ENCODE results near the gene DPYSL4. TPM values are rescaled to one million over a fixed set of nuclear protein-coding genes. Genes with fewer than 3 reads are reported as not detected.
A peak's percentile ranks its signal among the peaks of the same experiment; 100 is the strongest.

Gene DPYSL4
- total RNA-seq, 1 donor from 2014 or later = 26.1 TPM

GRCh38 chr10:132185601-132186487 is 904 bp upstream of the DPYSL4 start:
- Histone ChIP-seq H3K79me2 (ENCODE audit: insufficient read depth, low read length) (peaks cover 24% of the 10 kb centered on the region), H3K27ac (ENCODE audit: low read depth, low read length) (no peak overlapping the region), H3K4me1 (ENCODE audit: insufficient read depth, low read length) (peaks cover 14% of the 10 kb centered on the region), H2AFZ (ENCODE audit: low read depth, low read length) (peak overlapping the region; percentile 47), H3K9me3 (ENCODE audit: insufficient read depth, low read depth, low read length) (no peaks in the 10 kb centered on the region), H3K4me2 (ENCODE audit: low read length) (peak overlapping the region; percentile 81), H3K9ac (ENCODE audit: low read length) (no peak overlapping the region), H3K36me3 (ENCODE audit: insufficient read depth, low read length) (no peaks in the 10 kb centered on the region), H3K4me3 (ENCODE audit: insufficient read depth, low read depth, low read length) (peak overlapping the region; percentile 17), H3K27me3 (ENCODE audit: insufficient read depth, low read length) (peaks cover 31% of the 10 kb centered on the region), H4K20me1 (ENCODE audit: insufficient read depth, low read length) (peaks cover 33% of the 10 kb centered on the region)
- FAIRE-seq = no peak
- TF ChIP-seq EZH2 (IDR thresholded peaks at IDR 0.05; ENCODE audit: insufficient read depth, low read length) = peak; percentile 86
- TF ChIP-seq, protein P1, sequence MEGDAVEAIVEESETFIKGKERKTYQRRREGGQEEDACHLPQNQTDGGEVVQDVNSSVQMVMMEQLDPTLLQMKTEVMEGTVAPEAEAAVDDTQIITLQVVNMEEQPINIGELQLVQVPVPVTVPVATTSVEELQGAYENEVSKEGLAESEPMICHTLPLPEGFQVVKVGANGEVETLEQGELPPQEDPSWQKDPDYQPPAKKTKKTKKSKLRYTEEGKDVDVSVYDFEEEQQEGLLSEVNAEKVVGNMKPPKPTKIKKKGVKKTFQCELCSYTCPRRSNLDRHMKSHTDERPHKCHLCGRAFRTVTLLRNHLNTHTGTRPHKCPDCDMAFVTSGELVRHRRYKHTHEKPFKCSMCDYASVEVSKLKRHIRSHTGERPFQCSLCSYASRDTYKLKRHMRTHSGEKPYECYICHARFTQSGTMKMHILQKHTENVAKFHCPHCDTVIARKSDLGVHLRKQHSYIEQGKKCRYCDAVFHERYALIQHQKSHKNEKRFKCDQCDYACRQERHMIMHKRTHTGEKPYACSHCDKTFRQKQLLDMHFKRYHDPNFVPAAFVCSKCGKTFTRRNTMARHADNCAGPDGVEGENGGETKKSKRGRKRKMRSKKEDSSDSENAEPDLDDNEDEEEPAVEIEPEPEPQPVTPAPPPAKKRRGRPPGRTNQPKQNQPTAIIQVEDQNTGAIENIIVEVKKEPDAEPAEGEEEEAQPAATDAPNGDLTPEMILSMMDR (IDR thresholded peaks at IDR 0.05; ENCODE audit: insufficient read depth, low read depth, low read length) = no peak
- Mint-ChIP-seq H3K9me3 (ENCODE audit: unreplicated experiment) (no peaks in the 10 kb centered on the region), H3K27ac (ENCODE audit: unreplicated experiment) (no peak overlapping the region), H3K27me3 (ENCODE audit: low read depth, unreplicated experiment) (peaks cover 63% of the 10 kb centered on the region), H3K36me3 (ENCODE audit: low read depth, unreplicated experiment) (peaks cover 15% of the 10 kb centered on the region), H3K4me3 (ENCODE audit: unreplicated experiment) (no peak overlapping the region), H3K4me1 (ENCODE audit: low read depth, unreplicated experiment) (peaks cover 3% of the 10 kb centered on the region)
- no peak for DNase-seq (ENCODE audit: low read depth)

DNA sequence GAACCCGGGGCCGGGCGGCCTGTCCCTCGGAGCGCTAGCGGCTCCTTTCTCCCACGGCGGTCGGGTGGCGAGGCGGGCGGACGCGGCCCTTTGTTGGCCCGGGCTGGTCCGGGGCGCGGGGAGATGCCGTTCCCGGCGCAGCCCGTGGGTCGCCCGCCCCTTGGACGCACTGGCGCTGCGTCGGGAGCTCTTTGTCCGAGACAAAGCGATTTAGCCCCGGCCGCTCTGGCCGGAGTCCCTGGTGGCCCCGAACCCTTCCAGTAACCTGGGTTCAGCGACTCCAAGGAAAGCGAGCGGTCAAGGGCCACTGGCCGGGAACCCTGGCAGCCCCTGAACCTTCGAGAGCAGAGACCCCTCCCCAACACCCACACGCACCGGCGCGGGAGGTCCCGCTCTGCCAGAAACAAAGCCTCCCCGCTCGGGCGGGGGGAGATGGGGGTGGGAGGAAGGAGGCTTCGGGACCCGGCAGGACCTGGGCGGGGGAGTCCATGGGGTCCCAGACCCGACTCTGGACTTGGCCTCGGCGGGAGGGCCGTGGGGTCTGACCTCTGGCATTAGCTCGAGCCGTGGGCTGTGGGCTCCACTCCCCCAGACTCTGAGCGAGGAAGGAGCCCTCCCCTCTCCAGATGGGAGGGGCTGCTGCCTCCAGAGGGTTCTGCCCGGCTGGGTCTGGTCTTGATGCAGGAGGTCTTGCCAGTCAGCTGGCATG is 836 bp downstream of the DPYSL4 start:
- Mint-ChIP-seq H3K27ac (ENCODE audit: unreplicated experiment) (no peak overlapping the region), H3K4me3 (ENCODE audit: unreplicated experiment) (peak overlapping the region; percentile 81), H3K9me3 (ENCODE audit: unreplicated experiment) (no peaks in the 10 kb centered on the region), H3K4me1 (ENCODE audit: low read depth, unreplicated experiment) (peaks cover 3% of the 10 kb centered on the region), H3K27me3 (ENCODE audit: low read depth, unreplicated experiment) (peaks cover 46% of the 10 kb centered on the region), H3K36me3 (ENCODE audit: low read depth, unreplicated experiment) (peaks cover 23% of the 10 kb centered on the region)
- H3K27me3 ChIP-seq (ENCODE audit: insufficient read depth, low read length) = peaks cover 26% of the 10 kb centered on the region
- DNase-seq (ENCODE audit: low read depth) = no peak
- no peak for FAIRE-seq
- peaks cover 41% of the 10 kb centered on the region for H4K20me1 ChIP-seq (ENCODE audit: insufficient read depth, low read length)
- no peaks in the 10 kb centered on the region for H3K36me3 ChIP-seq (ENCODE audit: insufficient read depth, low read length)
- H2AFZ ChIP-seq (ENCODE audit: low read depth, low read length) = peak overlapping the region; percentile 18
- H3K4me3 ChIP-seq (ENCODE audit: insufficient read depth, low read depth, low read length) = peak overlapping the region; percentile 71
- peak overlapping the region; percentile 76 for H3K9ac ChIP-seq (ENCODE audit: low read length)
- peaks cover 14% of the 10 kb centered on the region for H3K4me1 ChIP-seq (ENCODE audit: insufficient read depth, low read length)
- H3K9me3 ChIP-seq (ENCODE audit: insufficient read depth, low read depth, low read length) = no peaks in the 10 kb centered on the region
- peak; percentile 66 for TF ChIP-seq EZH2 (IDR thresholded peaks at IDR 0.05; ENCODE audit: insufficient read depth, low read length)
- TF ChIP-seq, protein P1 (IDR thresholded peaks at IDR 0.05; ENCODE audit: insufficient read depth, low read depth, low read length) = no peak
- H3K4me2 ChIP-seq (ENCODE audit: low read length) = peak overlapping the region; percentile 93
- peaks cover 24% of the 10 kb centered on the region for H3K79me2 ChIP-seq (ENCODE audit: insufficient read depth, low read length)
- no peak overlapping the region for H3K27ac ChIP-seq (ENCODE audit: low read depth, low read length)

Data from astrocyte (in vitro differentiated cells and primary cell).